ENCODE data around the gene PDE4D.
"Not testable (repeated sequence)": the region's sequence is repeated elsewhere in the genome, so short reads cannot be mapped to it uniquely, and the experiment has no call there.

Gene PDE4D

GRCh38 chr5:59496524-59497134, 396.9 kb downstream of the PDE4D start:
- no peak for DNase-seq

- no peak for DNase-seq
These were observed 401.6 kb downstream of the PDE4D start for GRCh38 chr5:59491945-59492344.

GRCh38 chr5:59489551-59489950, 404.0 kb downstream of the PDE4D start:
- DNase-seq, result no peak

GRCh38 chr5:59487772-59488729, 405.5 kb downstream of the PDE4D start:
- DNase-seq, result no peak

GRCh38 chr5:59487068-59487686, 406.3 kb downstream of the PDE4D start:
- DNase-seq, result no peak

GRCh38 chr5:59486508-59486907, 407.0 kb downstream of the PDE4D start:
- DNase-seq, result no peak

- no peak for DNase-seq
These were observed 407.7 kb downstream of the PDE4D start for GRCh38 chr5:59485629-59486439.

- DNase-seq, result no peak
These were observed 408.4 kb downstream of the PDE4D start for GRCh38 chr5:59485107-59485506.

GRCh38 chr5:59484618-59485017, 408.9 kb downstream of the PDE4D start:
- no peak for DNase-seq

GRCh38 chr5:59483971-59484472, 409.5 kb downstream of the PDE4D start:
- no peak for DNase-seq

- DNase-seq, result no peak
These were observed 414.4 kb downstream of the PDE4D start for GRCh38 chr5:59479086-59479485.

- DNase-seq, result no peak
These were observed 419.2 kb downstream of the PDE4D start for GRCh38 chr5:59474324-59474723.

- no peak for DNase-seq
These were observed 419.9 kb downstream of the PDE4D start for GRCh38 chr5:59473611-59474010.

GRCh38 chr5:59471463-59471862, 422.1 kb downstream of the PDE4D start:
- no peak for DNase-seq

GRCh38 chr5:59467969-59468368, 425.6 kb downstream of the PDE4D start:
- no peak for DNase-seq

- no peak for DNase-seq
These were observed 427.3 kb downstream of the PDE4D start for GRCh38 chr5:59466271-59466670.

GRCh38 chr5:59464969-59465368, 428.6 kb downstream of the PDE4D start:
- DNase-seq, result no peak

GRCh38 chr5:59463618-59464166, 429.8 kb downstream of the PDE4D start:
- DNase-seq, result not testable (repeated sequence)

GRCh38 chr5:59462956-59463355, 430.6 kb downstream of the PDE4D start:
- DNase-seq, result no peak

- DNase-seq, result no peak
These were observed 433.0 kb downstream of the PDE4D start for GRCh38 chr5:59460368-59461153.

- no peak for DNase-seq
These were observed 434.4 kb downstream of the PDE4D start for GRCh38 chr5:59458966-59459729.

Data from CD4-positive, alpha-beta T cell treated with Interleukin-4 for 4 hours (primary cell).